ENCODE results near the gene DLGAP1. TPM values are rescaled to one million over a fixed set of nuclear protein-coding genes. Genes with fewer than 3 reads are reported as not detected.

Gene DLGAP1
- total RNA-seq, 1 experiment from 2014 or later = 0.39 TPM

DNA sequence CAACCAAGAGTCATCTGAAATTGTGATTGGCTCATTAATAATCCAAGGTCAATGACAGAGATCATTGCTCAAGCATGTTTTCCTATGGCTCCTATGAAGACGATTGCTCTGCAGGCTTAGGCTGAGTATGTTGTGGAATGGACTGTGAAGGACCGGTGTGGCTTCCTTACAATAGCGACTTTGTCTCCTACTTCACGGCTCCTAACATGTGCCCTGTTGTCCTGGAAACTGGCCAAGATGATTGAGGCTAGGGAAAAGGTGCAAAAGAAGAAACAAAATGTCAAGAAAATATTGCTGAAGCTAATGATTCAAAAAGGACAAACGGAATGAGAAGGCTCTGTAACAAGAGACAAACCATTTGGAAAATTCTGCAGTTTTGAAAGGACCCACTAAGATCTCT lies 24.3 kb downstream of the DLGAP1 start:
- Histone ChIP-seq H3K9me2 (ENCODE audit: insufficient read depth) (no peaks in the 10 kb centered on the region), H2AFZ (ENCODE audit: low read depth, low read length, poor library complexity, severe bottlenecking) (no peak overlapping the region), H3K4me1 (ENCODE audit: control insufficient read depth in 1 of 2, insufficient read depth in 2 of 2, low read length in 2 of 2) (no peaks in the 10 kb centered on the region), H3K79me2 (ENCODE audit: insufficient read depth, low read length) (no peaks in the 10 kb centered on the region), H3K4me3 (replicated peaks in 1 of 2; ENCODE audit: low read depth in 1 of 2, low read length in 2 of 2) (no peak overlapping the region), H3K9me3 (ENCODE audit: control insufficient read depth in 1 of 2, insufficient read depth in 1 of 2, low read depth in 1 of 2, low read length in 2 of 2) (peaks cover 14 to 20% of the 10 kb centered on the region in 2 experiments; a peak in 3 of 4 replicates), H3K36me3 (ENCODE audit: control insufficient read depth in 1 of 2, insufficient read depth in 2 of 2, low read length in 2 of 2) (no peaks in the 10 kb centered on the region), H3K27ac (ENCODE audit: low read depth, low read length) (no peak overlapping the region), H3K27me3 (ENCODE audit: insufficient read depth, low read length) (no peaks in the 10 kb centered on the region), H3K9ac (ENCODE audit: low read length) (no peak overlapping the region), H3K4me2 (ENCODE audit: low read length) (no peak overlapping the region), H4K20me1 (ENCODE audit: insufficient read depth) (no peaks in the 10 kb centered on the region)
- TF ChIP-seq CBX3 (IDR thresholded peaks at IDR 0.05; ENCODE audit: low read depth) (no peak), ZFX (IDR thresholded peaks at IDR 0.05) (no peak)
- TF ChIP-seq, protein P1, sequence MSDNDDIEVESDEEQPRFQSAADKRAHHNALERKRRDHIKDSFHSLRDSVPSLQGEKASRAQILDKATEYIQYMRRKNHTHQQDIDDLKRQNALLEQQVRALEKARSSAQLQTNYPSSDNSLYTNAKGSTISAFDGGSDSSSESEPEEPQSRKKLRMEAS (IDR thresholded peaks at IDR 0.05) = no peak
- intact Hi-C loops (cut with micrococcal nuclease) = no loop called here
- ATAC-seq (no peak), DNase-seq (ENCODE audit: low read depth, low spot score) (no peak)
- ChIA-PET RAD21 (ENCODE audit: low non-redundant PET in 1 of 2, low total read pairs in 2 of 2, uncharacterized antibody in 2 of 2, unreplicated experiment in 2 of 2) (no interaction called here), POLR2A (no interaction called here), CTCF (no interaction called here)
- BruUV-seq (replicated peaks) = no TSS peak

DNA sequence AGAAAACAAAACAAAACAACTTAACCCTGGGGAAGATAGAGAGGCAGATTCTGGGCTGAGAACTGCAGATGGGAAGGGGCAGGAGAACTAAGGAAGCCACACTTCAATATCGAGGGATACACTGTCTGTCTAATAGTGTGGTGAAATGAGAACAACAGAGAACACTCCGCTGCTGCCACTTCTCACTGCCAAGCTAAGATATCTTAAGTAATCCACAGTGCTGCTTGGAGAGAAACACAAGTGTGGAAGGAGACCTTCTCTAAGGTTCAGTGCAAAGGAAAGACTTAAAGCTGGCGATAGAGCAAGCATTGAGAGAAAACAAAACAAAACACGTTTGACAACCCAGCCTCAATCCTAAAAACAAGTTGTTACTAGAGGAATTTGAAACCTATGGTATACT lies 37.4 kb downstream of the DLGAP1 start:
- Histone ChIP-seq H3K4me2 (ENCODE audit: low read length) (no peak overlapping the region), H3K36me3 (ENCODE audit: control insufficient read depth in 1 of 2, insufficient read depth in 2 of 2, low read length in 2 of 2) (no peaks in the 10 kb centered on the region), H3K79me2 (ENCODE audit: insufficient read depth, low read length) (no peaks in the 10 kb centered on the region), H3K4me3 (replicated peaks in 1 of 2; ENCODE audit: low read depth in 1 of 2, low read length in 2 of 2) (no peak overlapping the region), H3K27ac (ENCODE audit: low read depth, low read length) (no peak overlapping the region), H3K4me1 (ENCODE audit: control insufficient read depth in 1 of 2, insufficient read depth in 2 of 2, low read length in 2 of 2) (no peaks in the 10 kb centered on the region), H3K9ac (ENCODE audit: low read length) (no peak overlapping the region), H4K20me1 (ENCODE audit: insufficient read depth) (no peaks in the 10 kb centered on the region), H2AFZ (ENCODE audit: low read depth, low read length, poor library complexity, severe bottlenecking) (no peak overlapping the region), H3K9me2 (ENCODE audit: insufficient read depth) (no peaks in the 10 kb centered on the region), H3K27me3 (ENCODE audit: insufficient read depth, low read length) (no peaks in the 10 kb centered on the region), H3K9me3 (ENCODE audit: control insufficient read depth in 1 of 2, insufficient read depth in 1 of 2, low read depth in 1 of 2, low read length in 2 of 2) (peaks cover 0 to 2% of the 10 kb centered on the region in 2 experiments; a peak in 2 of 4 replicates)
- no TSS peak for BruUV-seq (replicated peaks)
- CTCF ChIA-PET = no interaction called here
- RAD21 ChIA-PET (ENCODE audit: low non-redundant PET in 1 of 2, low total read pairs in 2 of 2, uncharacterized antibody in 2 of 2, unreplicated experiment in 2 of 2) = no interaction called here
- POLR2A ChIA-PET = no interaction called here
- no peak for DNase-seq (ENCODE audit: low read depth, low spot score)
- intact Hi-C loops (cut with micrococcal nuclease) = no loop called here
- ATAC-seq = no peak
- TF ChIP-seq TCF7L2 (IDR thresholded peaks at IDR 0.05; ENCODE audit: borderline replicate concordance, extremely low read depth, insufficient read depth, insufficient read length) = no peak
- TF ChIP-seq EZH2phosphoT487 (IDR thresholded peaks at IDR 0.05; ENCODE audit: borderline replicate concordance) = no peak
- TF ChIP-seq, protein P2, sequence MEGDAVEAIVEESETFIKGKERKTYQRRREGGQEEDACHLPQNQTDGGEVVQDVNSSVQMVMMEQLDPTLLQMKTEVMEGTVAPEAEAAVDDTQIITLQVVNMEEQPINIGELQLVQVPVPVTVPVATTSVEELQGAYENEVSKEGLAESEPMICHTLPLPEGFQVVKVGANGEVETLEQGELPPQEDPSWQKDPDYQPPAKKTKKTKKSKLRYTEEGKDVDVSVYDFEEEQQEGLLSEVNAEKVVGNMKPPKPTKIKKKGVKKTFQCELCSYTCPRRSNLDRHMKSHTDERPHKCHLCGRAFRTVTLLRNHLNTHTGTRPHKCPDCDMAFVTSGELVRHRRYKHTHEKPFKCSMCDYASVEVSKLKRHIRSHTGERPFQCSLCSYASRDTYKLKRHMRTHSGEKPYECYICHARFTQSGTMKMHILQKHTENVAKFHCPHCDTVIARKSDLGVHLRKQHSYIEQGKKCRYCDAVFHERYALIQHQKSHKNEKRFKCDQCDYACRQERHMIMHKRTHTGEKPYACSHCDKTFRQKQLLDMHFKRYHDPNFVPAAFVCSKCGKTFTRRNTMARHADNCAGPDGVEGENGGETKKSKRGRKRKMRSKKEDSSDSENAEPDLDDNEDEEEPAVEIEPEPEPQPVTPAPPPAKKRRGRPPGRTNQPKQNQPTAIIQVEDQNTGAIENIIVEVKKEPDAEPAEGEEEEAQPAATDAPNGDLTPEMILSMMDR (IDR thresholded peaks at IDR 0.05 in 2 of 3, conservative IDR thresholded peaks at IDR 0.05 in 1 of 3; ENCODE audit: borderline replicate concordance in 1 of 3, insufficient read depth in 1 of 3, low read depth in 2 of 3, low read length in 2 of 3) = no peak
- TF ChIP-seq, protein P3, sequence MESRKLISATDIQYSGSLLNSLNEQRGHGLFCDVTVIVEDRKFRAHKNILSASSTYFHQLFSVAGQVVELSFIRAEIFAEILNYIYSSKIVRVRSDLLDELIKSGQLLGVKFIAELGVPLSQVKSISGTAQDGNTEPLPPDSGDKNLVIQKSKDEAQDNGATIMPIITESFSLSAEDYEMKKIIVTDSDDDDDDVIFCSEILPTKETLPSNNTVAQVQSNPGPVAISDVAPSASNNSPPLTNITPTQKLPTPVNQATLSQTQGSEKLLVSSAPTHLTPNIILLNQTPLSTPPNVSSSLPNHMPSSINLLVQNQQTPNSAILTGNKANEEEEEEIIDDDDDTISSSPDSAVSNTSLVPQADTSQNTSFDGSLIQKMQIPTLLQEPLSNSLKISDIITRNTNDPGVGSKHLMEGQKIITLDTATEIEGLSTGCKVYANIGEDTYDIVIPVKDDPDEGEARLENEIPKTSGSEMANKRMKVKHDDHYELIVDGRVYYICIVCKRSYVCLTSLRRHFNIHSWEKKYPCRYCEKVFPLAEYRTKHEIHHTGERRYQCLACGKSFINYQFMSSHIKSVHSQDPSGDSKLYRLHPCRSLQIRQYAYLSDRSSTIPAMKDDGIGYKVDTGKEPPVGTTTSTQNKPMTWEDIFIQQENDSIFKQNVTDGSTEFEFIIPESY (IDR thresholded peaks at IDR 0.05; ENCODE audit: extremely low read depth, insufficient replicate concordance, low read length) = no peak
- no peak for TF ChIP-seq EGR1 (IDR thresholded peaks at IDR 0.05; ENCODE audit: low read depth)
- no peak for TF ChIP-seq ZNF274 (IDR thresholded peaks at IDR 0.05; ENCODE audit: low read depth, low read length)
- no peak for TF ChIP-seq CEBPB (IDR thresholded peaks at IDR 0.05; ENCODE audit: low read depth)
- TF ChIP-seq, protein P1 (IDR thresholded peaks at IDR 0.05) = no peak
- no peak for TF ChIP-seq POLR2A (IDR thresholded peaks at IDR 0.05; ENCODE audit: borderline replicate concordance, extremely low read depth, insufficient read depth, insufficient read length)
- no peak for TF ChIP-seq EZH2 (IDR thresholded peaks at IDR 0.05)
- TF ChIP-seq FOSL1 (IDR thresholded peaks at IDR 0.05; ENCODE audit: low read depth) = no peak
- TF ChIP-seq SRF (IDR thresholded peaks at IDR 0.05; ENCODE audit: low read depth) = no peak
- no peak for TF ChIP-seq SIN3A (IDR thresholded peaks at IDR 0.05; ENCODE audit: low read depth)
- TF ChIP-seq YY1 (IDR thresholded peaks at IDR 0.05; ENCODE audit: extremely low read depth, insufficient replicate concordance, low read depth, low read length) = no peak
- no peak for TF ChIP-seq CBX3 (IDR thresholded peaks at IDR 0.05; ENCODE audit: low read depth)
- no peak for TF ChIP-seq RAD21 (IDR thresholded peaks at IDR 0.05; ENCODE audit: low read depth)
- no peak for TF ChIP-seq ELF1 (IDR thresholded peaks at IDR 0.05; ENCODE audit: borderline replicate concordance, low read depth)

All from HCT116 (cell line).